H9 (cell line): ENCODE measurements around the gene ZFP92. TPM values are rescaled to one million over a fixed set of nuclear protein-coding genes. Genes with fewer than 3 reads are reported as not detected.

Experiments used
- DNase-seq: peaks from one replicate; pipeline ENCODE4 v3.0.0-alpha.2; 2017
- H2AFZ ChIP-seq: one replicate; pipeline ENCODE4 v1.6.1; 2013; ENCODE audit warnings: mild to moderate bottlenecking, low read length, control low read depth, moderate library complexity
- H2AK5ac ChIP-seq: 2 replicates; pipeline ENCODE4 v1.6.1; 2013; ENCODE audit warnings: low read length, control low read depth, mixed read lengths; ENCODE audit not compliant: insufficient read length
- H2BK120ac ChIP-seq: one replicate; pipeline ENCODE4 v1.6.1; 2013; ENCODE audit warnings: low read depth, mild to moderate bottlenecking, low read length, control low read depth, inconsistent platforms; ENCODE audit not compliant: poor library complexity, severe bottlenecking
- H2BK12ac ChIP-seq: 2 replicates; pipeline ENCODE4 v1.6.1; 2013; ENCODE audit warnings: low read length, control low read depth, mixed read lengths, low read depth; ENCODE audit not compliant: insufficient read length
- H2BK15ac ChIP-seq: 2 replicates; pipeline ENCODE4 v1.6.1; 2013; ENCODE audit warnings: low read depth, low read length, control low read depth
- H2BK20ac ChIP-seq: one replicate; pipeline ENCODE4 v1.6.1; 2013; ENCODE audit warnings: low read depth, mild to moderate bottlenecking, low read length, control low read depth, inconsistent platforms; ENCODE audit not compliant: poor library complexity, severe bottlenecking
- H2BK5ac ChIP-seq: 2 replicates; pipeline ENCODE4 v1.6.1; 2013; ENCODE audit warnings: low read length, control low read depth, mixed read lengths; ENCODE audit not compliant: insufficient read length
- H3K14ac ChIP-seq: 2 replicates; pipeline ENCODE4 v1.6.1; 2013; ENCODE audit warnings: low read length, control low read depth; ENCODE audit not compliant: insufficient read depth
- H3K18ac ChIP-seq: 2 replicates; pipeline ENCODE4 v1.6.1; 2013; ENCODE audit warnings: low read depth, mild to moderate bottlenecking, mixed read lengths, low read length, control low read depth; ENCODE audit not compliant: insufficient read length
- H3K23ac ChIP-seq: 2 replicates; pipeline ENCODE4 v1.6.1; 2013; ENCODE audit warnings: low read length, control low read depth, mixed read lengths, low read depth; ENCODE audit not compliant: insufficient read length
- H3K23me2 ChIP-seq: 2 replicates; pipeline ENCODE4 v1.6.1; 2013; ENCODE audit warnings: low read depth, mild to moderate bottlenecking, mixed read lengths, low read length, control low read depth; ENCODE audit not compliant: insufficient read length, poor library complexity, severe bottlenecking
- H3K27ac ChIP-seq: 2 replicates; pipeline ENCODE4 v1.5.1; 2013; ENCODE audit warnings: low read length, control low read depth, mixed read lengths, low read depth; ENCODE audit not compliant: insufficient read length
- H3K27me3 ChIP-seq: 2 replicates; pipeline ENCODE4 v1.6.1; 2013; ENCODE audit warnings: low read length, control low read depth, inconsistent platforms; ENCODE audit not compliant: insufficient read depth
- H3K4ac ChIP-seq: 2 replicates; pipeline ENCODE4 v1.6.1; 2013; ENCODE audit warnings: low read depth, mild to moderate bottlenecking, control low read depth, inconsistent platforms, low read length, moderate library complexity
- H3K4me1 ChIP-seq: 2 replicates; pipeline ENCODE4 v1.6.1; 2013; ENCODE audit warnings: low read length, control low read depth, inconsistent platforms; ENCODE audit not compliant: insufficient read depth
- H3K4me2 ChIP-seq: 2 replicates; pipeline ENCODE4 v1.6.1; 2013; ENCODE audit warnings: low read length, control low read depth, mixed read lengths; ENCODE audit not compliant: insufficient read length, insufficient read depth
- H3K56ac ChIP-seq: 2 replicates; pipeline ENCODE4 v1.6.1; 2013; ENCODE audit warnings: low read depth, mild to moderate bottlenecking, mixed read lengths, low read length, control low read depth; ENCODE audit not compliant: insufficient read length
- H3K79me1 ChIP-seq: 2 replicates; pipeline ENCODE4 v1.6.1; 2013; ENCODE audit warnings: low read depth, mild to moderate bottlenecking, moderate library complexity, low read length, control low read depth, inconsistent platforms; ENCODE audit not compliant: insufficient read depth, poor library complexity, severe bottlenecking
- H3K79me2 ChIP-seq: 2 replicates; pipeline ENCODE4 v1.6.1; 2013; ENCODE audit warnings: low read length, control low read depth, inconsistent platforms; ENCODE audit not compliant: insufficient read depth
- H3K9ac ChIP-seq: 2 replicates; pipeline ENCODE4 v1.6.1; 2013; ENCODE audit warnings: low read length, control low read depth, mixed read lengths; ENCODE audit not compliant: insufficient read length; ENCODE audit errors: extremely low read depth
- H3K9me3 ChIP-seq: one replicate; pipeline ENCODE4 v1.6.1; 2013; ENCODE audit warnings: low read depth, low read length, inconsistent platforms; ENCODE audit not compliant: control insufficient read depth
- H3T11ph ChIP-seq: one replicate; pipeline ENCODE4 v1.6.1; 2013; ENCODE audit warnings: mild to moderate bottlenecking, low read length, control low read depth, inconsistent platforms
- H4K20me1 ChIP-seq: one replicate; pipeline ENCODE4 v1.6.1; 2013; ENCODE audit not compliant: control insufficient read depth, insufficient read length, insufficient read depth
- H4K5ac ChIP-seq: 2 replicates; pipeline ENCODE4 v1.6.1; 2013; ENCODE audit warnings: low read depth, mild to moderate bottlenecking, mixed read lengths, low read length, control low read depth; ENCODE audit not compliant: insufficient read length
- H4K8ac ChIP-seq: replicated peaks from 2 replicates; pipeline ENCODE4 v1.6.1; 2013; ENCODE audit warnings: low read length, control low read depth, mixed read lengths, low read depth; ENCODE audit not compliant: insufficient read length
- H4K91ac ChIP-seq: 2 replicates; pipeline ENCODE4 v1.6.1; 2013; ENCODE audit warnings: low read depth, mild to moderate bottlenecking, moderate library complexity, mixed read lengths, low read length, control low read depth; ENCODE audit not compliant: insufficient read length
- H3K27ac Mint-ChIP-seq, 3 experiments: 2 replicates in 2 of 3; 3 replicates in 1 of 3; pipeline ENCODE4 v1.8.0; 2020 to 2021; ENCODE audit warnings: mixed read lengths in 3 of 3, mild to moderate bottlenecking in 1 of 3, moderate library complexity in 1 of 3
- H3K27me3 Mint-ChIP-seq: 2 replicates; pipeline ENCODE4 v1.8.0; 2021; ENCODE audit warnings: low read depth, mild to moderate bottlenecking, moderate library complexity, mixed read lengths
- H3K36me3 Mint-ChIP-seq, 3 experiments: 2 replicates in 2 of 3; 3 replicates in 1 of 3; pipeline ENCODE4 v1.8.0; 2020 to 2021; ENCODE audit warnings: low read depth in 3 of 3, mixed read lengths in 3 of 3; ENCODE audit not compliant: insufficient read depth in 1 of 3
- H3K4me1 Mint-ChIP-seq, 2 experiments: 2 replicates each; pipeline ENCODE4 v1.8.0; 2020; ENCODE audit warnings: mixed read lengths in 2 of 2
- H3K4me3 Mint-ChIP-seq, 2 experiments: 2 replicates in 1 of 2; 3 replicates in 1 of 2; pipeline ENCODE4 v1.8.0; 2020 to 2021; ENCODE audit warnings: mild to moderate bottlenecking in 2 of 2, mixed read lengths in 2 of 2, moderate library complexity in 1 of 2
- H3K9me3 Mint-ChIP-seq, 2 experiments: 2 replicates in 1 of 2; 3 replicates in 1 of 2; pipeline ENCODE4 v1.8.0; 2020; ENCODE audit warnings: mild to moderate bottlenecking in 2 of 2, mixed read lengths in 2 of 2, moderate library complexity in 1 of 2
- CTCF ChIP-seq: fragments of 200-600 bp; sonication (generic); conservative IDR thresholded peaks from 3 replicates; pipeline ENCODE4 v1.8.0; 2021; ENCODE audit warnings: antibody characterized with exemption, mild to moderate bottlenecking
- WGBS: extraction: QIAGEN DNeasy Blood & Tissue Kit; methylation state at CpG from one replicate; pipeline ENCODE4 v1.1.7; 2013; ENCODE audit warnings: missing lambda C conversion rate, low lambda C conversion rate, mixed read lengths; ENCODE audit not compliant: insufficient read length; ENCODE audit errors: extremely low coverage; 5-methylcytosine and 5-hydroxymethylcytosine counted together
- total RNA-seq: library from RNA; stranded (reverse); gene quantifications from 2 replicates; pipeline ENCODE4 v1.2.1, GENCODE V29; 2021

The ZFP92 gene
- total RNA-seq, 1 experiment from 2014 or later: 0.68 TPM

- no peak overlapping the region for H2AK5ac ChIP-seq
- no peak overlapping the region for H3K23ac ChIP-seq
- H3K9ac ChIP-seq: no peak overlapping the region
- H3K27me3 ChIP-seq: no peaks in the 10 kb centered on the region
- H2BK15ac ChIP-seq: no peak overlapping the region
- H4K20me1 ChIP-seq: no peaks in the 10 kb centered on the region
- H4K91ac ChIP-seq: no peak overlapping the region
- H3K4me1 Mint-ChIP-seq: peaks cover 9% of the 10 kb centered on the region in 2 experiments
- no peak overlapping the region for H2AFZ ChIP-seq
- no peak overlapping the region for H3K14ac ChIP-seq
- no peak overlapping the region for H2BK120ac ChIP-seq
- H2BK12ac ChIP-seq: no peak overlapping the region
- H3K36me3 Mint-ChIP-seq: peaks cover 2 to 12% (median 8%) of the 10 kb centered on the region in 3 experiments; a peak in 5 of 7 replicates
- H3K79me2 ChIP-seq: no peaks in the 10 kb centered on the region
- no peak overlapping the region for H4K8ac ChIP-seq
- no peak overlapping the region for H3K4me2 ChIP-seq
- H3K27me3 Mint-ChIP-seq: peaks cover 4% of the 10 kb centered on the region; the same call in 1 of the 2 replicates
- H3K4ac ChIP-seq: no peak overlapping the region
- H3K18ac ChIP-seq: no peak overlapping the region
- no peak overlapping the region for H2BK5ac ChIP-seq
- no peak overlapping the region for H2BK20ac ChIP-seq
- H3T11ph ChIP-seq: no peak overlapping the region
- H3K56ac ChIP-seq: no peak overlapping the region
- peaks cover 67% of the 10 kb centered on the region for H3K9me3 ChIP-seq
- peaks cover 33 to 47% of the 10 kb centered on the region in 2 experiments for H3K9me3 Mint-ChIP-seq
- no CpG with 5 or more reads among the region's 9 CpGs for WGBS
- no peak overlapping the region for H3K27ac ChIP-seq
- no peak for DNase-seq
- no peaks in the 10 kb centered on the region for H3K79me1 ChIP-seq
- H4K5ac ChIP-seq: no peak overlapping the region
- H3K23me2 ChIP-seq: no peaks in the 10 kb centered on the region
- H3K27ac Mint-ChIP-seq: no peak overlapping the region
- no peaks in the 10 kb centered on the region for H3K4me1 ChIP-seq
- no peak overlapping the region for H3K4me3 Mint-ChIP-seq
- no peak for TF ChIP-seq CTCF
These were observed 30.6 kb upstream of the ZFP92 start for GRCh38 chrX:153380691-153381090.
